Endodermal cell (in vitro differentiated cells): ENCODE results near the gene GNAS-AS1. TPM values are rescaled to one million over a fixed set of nuclear protein-coding genes. Genes with fewer than 3 reads are reported as not detected.

Source experiments
- DNase-seq: peaks from one replicate; pipeline ENCODE4 v3.0.0-alpha.2; 2017
- H3K27ac ChIP-seq: 2 replicates; pipeline ENCODE4 v1.5.1; 2013; ENCODE audit warnings: mild to moderate bottlenecking, low read depth, low read length, moderate library complexity
- H3K27me3 ChIP-seq: 2 replicates; pipeline ENCODE4 v1.6.1; 2013; ENCODE audit warnings: mild to moderate bottlenecking, low read length, moderate library complexity; ENCODE audit not compliant: insufficient read depth, control insufficient read depth, poor library complexity, severe bottlenecking
- H3K36me3 ChIP-seq: 2 replicates; pipeline ENCODE4 v1.7.0; 2013; ENCODE audit warnings: mild to moderate bottlenecking, low read length, moderate library complexity; ENCODE audit not compliant: control insufficient read depth, insufficient read depth
- H3K4me1 ChIP-seq: one replicate; pipeline ENCODE4 v1.7.0; 2013; ENCODE audit warnings: low read length; ENCODE audit not compliant: control insufficient read depth, insufficient read depth
- H3K4me3 ChIP-seq: 2 replicates; pipeline ENCODE4 v1.5.1; 2013; ENCODE audit warnings: mild to moderate bottlenecking, low read length, moderate library complexity
- H3K9ac ChIP-seq: 2 replicates; pipeline ENCODE4 v1.6.1; 2013; ENCODE audit warnings: mild to moderate bottlenecking, low read length, moderate library complexity; ENCODE audit not compliant: poor library complexity, severe bottlenecking; ENCODE audit errors: extremely low read depth
- H3K9me3 ChIP-seq: 2 replicates; pipeline ENCODE4 v1.6.1; 2013; ENCODE audit warnings: mild to moderate bottlenecking, low read length, moderate library complexity; ENCODE audit not compliant: control insufficient read depth
- H3K27ac Mint-ChIP-seq: 2 replicates; pipeline ENCODE4 v1.8.0; 2020; ENCODE audit warnings: mixed read lengths
- H3K27me3 Mint-ChIP-seq: 2 replicates; pipeline ENCODE4 v1.8.0; 2021; ENCODE audit warnings: mild to moderate bottlenecking, mixed read lengths; ENCODE audit not compliant: insufficient read depth
- H3K36me3 Mint-ChIP-seq: 2 replicates; pipeline ENCODE4 v1.8.0; 2020; ENCODE audit warnings: low read depth, mixed read lengths
- H3K4me1 Mint-ChIP-seq: 2 replicates; pipeline ENCODE4 v1.8.0; 2020; ENCODE audit warnings: mixed read lengths
- H3K4me3 Mint-ChIP-seq: 2 replicates; pipeline ENCODE4 v1.8.0; 2020; ENCODE audit warnings: mild to moderate bottlenecking, moderate library complexity, mixed read lengths
- H3K9me3 Mint-ChIP-seq: 2 replicates; pipeline ENCODE4 v1.8.0; 2020; ENCODE audit warnings: mild to moderate bottlenecking, mixed read lengths
- CTCF ChIP-seq: fragments of 200-600 bp; sonication (generic); conservative IDR thresholded peaks from 2 replicates; pipeline ENCODE4 v1.5.0; 2021; ENCODE audit warnings: antibody characterized with exemption, mild to moderate bottlenecking
- WGBS, 2 experiments: methylation state at CpG; one replicate each; pipeline versions ENCODE4 v1.1.5 to v1.1.7; 2013; ENCODE audit warnings: missing lambda C conversion rate in 2 of 2, mixed read lengths in 1 of 2; ENCODE audit not compliant: insufficient coverage in 1 of 2, insufficient read length in 1 of 2; 5-methylcytosine and 5-hydroxymethylcytosine counted together
- total RNA-seq, 2 donors: library from RNA; stranded (reverse); fragmentation: NEBNext Ultra II Directional in 1 of 2; extraction: Animal tissue kit (Norgen Biotek cat#: 25700) in 1 of 2; gene quantifications; 2 replicates in 1 of 2; 3 replicates in 1 of 2; pipeline ENCODE4 v1.2.1, GENCODE V29; 2021

The GNAS-AS1 gene
- total RNA-seq, 2 donors from 2014 or later = 9.3 to 9.7 TPM

GRCh38 chr20:58889334-58889760 lies 38.6 kb upstream of the GNAS-AS1 start:
- Mint-ChIP-seq H3K27ac (peak overlapping the region; percentile 88), H3K36me3 (no peaks in the 10 kb centered on the region), H3K9me3 (no peaks in the 10 kb centered on the region), H3K27me3 (peaks cover 1% of the 10 kb centered on the region), H3K4me1 (peaks cover 14% of the 10 kb centered on the region), H3K4me3 (peak overlapping the region; percentile 90)
- peak overlapping the region; percentile 69 for H3K9ac ChIP-seq
- TF ChIP-seq CTCF = no peak
- H3K4me3 ChIP-seq = peak overlapping the region; percentile 86
- H3K36me3 ChIP-seq = peaks cover 5% of the 10 kb centered on the region
- no peak overlapping the region for H3K27ac ChIP-seq
- peaks cover 10% of the 10 kb centered on the region for H3K4me1 ChIP-seq
- H3K27me3 ChIP-seq = no peaks in the 10 kb centered on the region
- WGBS, 2 experiments = 8 to 24% methylated on average over 11 to 35 of the region's 35 CpGs
- H3K9me3 ChIP-seq = no peaks in the 10 kb centered on the region
- no peak for DNase-seq

- 15 to 38% methylated on average over 30 to 101 of the region's 101 CpGs for WGBS, 2 experiments
Measured at GRCh38 chr20:58888521-58889333, 38.0 kb upstream of the GNAS-AS1 start.

GRCh38 chr20:58888103-58888502 lies 37.4 kb upstream of the GNAS-AS1 start:
- H3K27me3 ChIP-seq = no peaks in the 10 kb centered on the region

More at GRCh38 chr20:58888521-58889333, 38.0 kb upstream of the GNAS-AS1 start:
- H3K9me3 Mint-ChIP-seq = no peaks in the 10 kb centered on the region
- H3K27me3 Mint-ChIP-seq = peaks cover 2% of the 10 kb centered on the region
- no peaks in the 10 kb centered on the region for H3K9me3 ChIP-seq
- H3K4me1 ChIP-seq = peaks cover 4% of the 10 kb centered on the region
- H3K4me1 Mint-ChIP-seq = peaks cover 8% of the 10 kb centered on the region
- peak overlapping the region; percentile 88 for H3K4me3 ChIP-seq
- peak overlapping the region; percentile 73 for H3K9ac ChIP-seq
- no peaks in the 10 kb centered on the region for H3K36me3 ChIP-seq
- H3K27me3 ChIP-seq = no peaks in the 10 kb centered on the region
- H3K27ac ChIP-seq = no peak overlapping the region
- H3K36me3 Mint-ChIP-seq = no peaks in the 10 kb centered on the region
- peak overlapping the region; percentile 93 for H3K27ac Mint-ChIP-seq
- no peak for TF ChIP-seq CTCF
- H3K4me3 Mint-ChIP-seq = peak overlapping the region; percentile 90
- peak; percentile 95 for DNase-seq

More at GRCh38 chr20:58888103-58888502, 37.4 kb upstream of the GNAS-AS1 start:
- DNase-seq = no peak
- Mint-ChIP-seq H3K9me3 (no peaks in the 10 kb centered on the region), H3K4me3 (peak overlapping the region; percentile 90), H3K4me1 (peaks cover 9% of the 10 kb centered on the region), H3K36me3 (no peaks in the 10 kb centered on the region), H3K27me3 (peaks cover 7% of the 10 kb centered on the region), H3K27ac (peak overlapping the region; percentile 93)
- Histone ChIP-seq H3K27ac (no peak overlapping the region), H3K9ac (peak overlapping the region; percentile 73), H3K9me3 (no peaks in the 10 kb centered on the region), H3K4me3 (peak overlapping the region; percentile 88), H3K4me1 (no peaks in the 10 kb centered on the region), H3K36me3 (no peaks in the 10 kb centered on the region)
- TF ChIP-seq CTCF = no peak
- WGBS, 2 experiments = 62 to 76% methylated on average over 11 to 12 of the region's 12 CpGs
